Glutamatergic neuron (in vitro differentiated cells): Measurements from ENCODE around the gene TMEM207. TPM values are rescaled to one million over a fixed set of nuclear protein-coding genes. Genes with fewer than 3 reads are reported as not detected.

Experiments
- DNase-seq: peaks from one replicate; pipeline ENCODE4 v3.0.0; 2022
- H3K27ac Mint-ChIP-seq: one replicate; pipeline ENCODE4 v1.8.0; 2020; ENCODE audit warnings: mild to moderate bottlenecking, mixed read lengths, inconsistent platforms; ENCODE audit not compliant: unreplicated experiment
- H3K27me3 Mint-ChIP-seq: one replicate; pipeline ENCODE4 v1.8.0; 2020; ENCODE audit warnings: mild to moderate bottlenecking, moderate library complexity, mixed read lengths, inconsistent platforms; ENCODE audit not compliant: unreplicated experiment
- H3K36me3 Mint-ChIP-seq: one replicate; pipeline ENCODE4 v1.8.0; 2020; ENCODE audit warnings: mild to moderate bottlenecking, mixed read lengths, inconsistent platforms; ENCODE audit not compliant: unreplicated experiment
- H3K4me1 Mint-ChIP-seq: one replicate; pipeline ENCODE4 v1.8.0; 2020; ENCODE audit warnings: mild to moderate bottlenecking, low read depth, mixed read lengths, inconsistent platforms; ENCODE audit not compliant: unreplicated experiment
- H3K4me3 Mint-ChIP-seq: one replicate; pipeline ENCODE4 v1.8.0; 2020; ENCODE audit warnings: mild to moderate bottlenecking, mixed read lengths, inconsistent platforms; ENCODE audit not compliant: unreplicated experiment
- H3K9me3 Mint-ChIP-seq: one replicate; pipeline ENCODE4 v1.8.0; 2020; ENCODE audit warnings: mild to moderate bottlenecking, moderate library complexity, mixed read lengths, inconsistent platforms; ENCODE audit not compliant: unreplicated experiment
- CTCF ChIP-seq: fragments of 200-600 bp; sonication (generic); IDR thresholded peaks from one replicate; pipeline ENCODE4 v1.5.0; 2021; ENCODE audit not compliant: partially characterized antibody, unreplicated experiment
- total RNA-seq: library from RNA; stranded (reverse); fragmentation: NEBNext Ultra II Directional; extraction: Animal tissue kit (Norgen Biotek cat#: 25700); gene quantifications from one replicate; pipeline ENCODE4 v1.2.1, GENCODE V29; 2021; ENCODE audit not compliant: unreplicated experiment

TMEM207 gene
- total RNA-seq, 1 donor from 2014 or later, result not detected

GRCh38 chr3:190467922-190468321, 18.2 kb upstream of the TMEM207 start:
- H3K4me3 Mint-ChIP-seq, result no peak overlapping the region

DNA sequence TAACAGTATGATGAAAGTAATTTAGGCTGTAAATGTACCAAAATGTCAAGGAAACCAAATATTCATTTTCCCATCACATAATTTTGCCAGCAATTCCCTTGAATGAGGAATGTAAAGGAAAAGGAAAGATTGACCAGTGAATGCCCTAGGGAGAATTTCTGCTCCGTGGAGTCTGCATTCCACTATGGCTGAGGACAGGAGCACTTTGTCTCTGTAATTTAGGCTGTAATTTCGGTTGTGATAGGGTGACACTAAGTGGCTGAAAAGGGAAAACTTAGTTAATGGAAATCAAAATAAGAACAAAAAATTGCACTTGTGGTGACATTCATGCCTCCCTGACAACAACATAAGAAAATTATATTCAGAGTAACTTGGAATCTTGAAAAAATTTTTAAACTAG, 8.3 kb upstream of the TMEM207 start:
- no peak for DNase-seq
- H3K4me3 Mint-ChIP-seq, result no peak overlapping the region

More at GRCh38 chr3:190467922-190468321, 18.2 kb upstream of the TMEM207 start:
- Mint-ChIP-seq H3K27ac (no peak overlapping the region), H3K27me3 (no peaks in the 10 kb centered on the region), H3K9me3 (no peaks in the 10 kb centered on the region), H3K4me1 (no peaks in the 10 kb centered on the region), H3K36me3 (peaks cover 10% of the 10 kb centered on the region)
- no peak for TF ChIP-seq CTCF
- DNase-seq, result no peak

DNA sequence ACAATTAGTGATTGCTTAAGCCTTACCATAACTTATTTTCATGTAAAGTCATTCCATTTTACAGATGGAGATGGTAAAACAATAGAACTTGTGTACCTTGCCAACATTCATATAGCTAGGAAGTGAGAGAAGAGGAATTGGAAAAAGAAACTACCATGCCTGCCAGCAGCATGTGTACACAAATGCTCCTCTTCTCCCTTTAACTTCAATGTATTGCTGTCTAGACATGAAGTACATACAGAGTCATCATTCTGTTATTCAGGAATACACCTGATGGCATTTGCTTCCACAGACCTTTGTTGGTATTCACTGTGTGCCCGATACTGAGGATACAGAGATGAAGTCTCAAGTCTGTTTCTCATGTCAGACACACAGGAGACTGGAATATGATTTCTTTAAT, 7.1 kb upstream of the TMEM207 start:
- no peaks in the 10 kb centered on the region for H3K36me3 Mint-ChIP-seq
- no peak for DNase-seq
- TF ChIP-seq CTCF, result no peak
- H3K9me3 Mint-ChIP-seq, result peaks cover 1% of the 10 kb centered on the region
- H3K27me3 Mint-ChIP-seq, result no peaks in the 10 kb centered on the region
- H3K27ac Mint-ChIP-seq, result no peak overlapping the region
- H3K4me1 Mint-ChIP-seq, result no peaks in the 10 kb centered on the region
- no peak overlapping the region for H3K4me3 Mint-ChIP-seq

More for the DNA sequence above, 8.3 kb upstream of the TMEM207 start:
- no peak overlapping the region for H3K27ac Mint-ChIP-seq
- TF ChIP-seq CTCF, result no peak
- no peaks in the 10 kb centered on the region for H3K27me3 Mint-ChIP-seq
- H3K36me3 Mint-ChIP-seq, result no peaks in the 10 kb centered on the region
- H3K4me1 Mint-ChIP-seq, result no peaks in the 10 kb centered on the region
- H3K9me3 Mint-ChIP-seq, result peaks cover 1% of the 10 kb centered on the region

DNA sequence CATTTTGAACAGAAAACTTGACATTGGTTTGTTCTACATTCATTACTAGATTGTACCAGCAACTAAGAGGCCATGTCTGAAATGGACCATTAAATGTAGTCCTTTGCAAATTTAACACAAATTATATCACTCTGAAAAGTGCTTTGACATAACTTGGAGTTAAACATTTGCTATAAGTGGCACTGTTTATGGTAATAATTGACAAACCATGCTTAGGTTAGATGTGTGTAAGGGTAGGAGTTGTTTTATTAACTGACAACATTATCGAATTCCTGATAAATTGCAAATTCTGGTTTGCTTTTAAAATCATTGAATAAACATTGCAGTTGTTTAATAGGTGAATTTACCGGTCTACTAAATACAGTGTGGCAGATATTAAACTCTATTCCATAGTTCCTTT, 6.1 kb upstream of the TMEM207 start:
- H3K4me3 Mint-ChIP-seq, result no peak overlapping the region
- no peak for TF ChIP-seq CTCF
- H3K9me3 Mint-ChIP-seq, result peaks cover 1% of the 10 kb centered on the region
- DNase-seq, result no peak
- H3K4me1 Mint-ChIP-seq, result no peaks in the 10 kb centered on the region
- H3K27me3 Mint-ChIP-seq, result no peaks in the 10 kb centered on the region
- H3K27ac Mint-ChIP-seq, result no peak overlapping the region
- no peaks in the 10 kb centered on the region for H3K36me3 Mint-ChIP-seq

- Mint-ChIP-seq H3K36me3 (no peaks in the 10 kb centered on the region), H3K4me1 (no peaks in the 10 kb centered on the region), H3K9me3 (no peaks in the 10 kb centered on the region), H3K4me3 (no peak overlapping the region), H3K27me3 (no peaks in the 10 kb centered on the region), H3K27ac (no peak overlapping the region)
- no peak for TF ChIP-seq CTCF
- no peak for DNase-seq
Measured at GRCh38 chr3:190448256-190448655, 1.4 kb downstream of the TMEM207 start.
